Measurements from ENCODE around the gene ADSS1. TPM values are rescaled to one million over a fixed set of nuclear protein-coding genes. Genes with fewer than 3 reads are reported as not detected.

The ADSS1 gene
- total RNA-seq, 4 donors from 2014 or later = 11.0 to 18.6 (median 17.1) TPM

- H3K4me3 ChIP-seq = no peak overlapping the region
- DNase-seq = no peak
- TF ChIP-seq POLR2A (IDR thresholded peaks at IDR 0.05) (no peak), CTCF (IDR thresholded peaks at IDR 0.05) (no peak)
Measured at GRCh38 chr14:104766256-104766862, 42.3 kb downstream of the ADSS1 start.

GRCh38 chr14:104766863-104767633 is 43.0 kb downstream of the ADSS1 start:
- Histone ChIP-seq H3K4me3 (no peak overlapping the region), H3K27ac (no peak overlapping the region), H3K36me3 (peaks cover 0 to 22% (median 0%) of the 10 kb centered on the region in 3 donors), H3K27me3 (no peaks in the 10 kb centered on the region), H3K4me1 (peaks cover 0 to 10% (median 2%) of the 10 kb centered on the region in 4 donors), H3K9me3 (no peaks in the 10 kb centered on the region)
- TF ChIP-seq POLR2A (IDR thresholded peaks at IDR 0.05) (no peak), CTCF (IDR thresholded peaks at IDR 0.05) (no peak)
- no peak for DNase-seq

More at GRCh38 chr14:104766256-104766862, 42.3 kb downstream of the ADSS1 start:
- H3K36me3 ChIP-seq = peaks cover 0 to 22% (median 0%) of the 10 kb centered on the region in 3 donors
- H3K9me3 ChIP-seq = no peaks in the 10 kb centered on the region
- peaks cover 0 to 10% (median 2%) of the 10 kb centered on the region in 4 donors for H3K4me1 ChIP-seq
- H3K27ac ChIP-seq = no peak overlapping the region
- H3K27me3 ChIP-seq = no peaks in the 10 kb centered on the region

- no peak overlapping the region for H3K4me3 ChIP-seq
- no peak for TF ChIP-seq POLR2A (IDR thresholded peaks at IDR 0.05)
- TF ChIP-seq CTCF (IDR thresholded peaks at IDR 0.05) = no peak
- no peak for DNase-seq
- no peak overlapping the region for H3K27ac ChIP-seq
- peaks cover 0 to 26% (median 0%) of the 10 kb centered on the region in 3 donors for H3K36me3 ChIP-seq
- no peaks in the 10 kb centered on the region for H3K9me3 ChIP-seq
- peaks cover 0 to 10% (median 2%) of the 10 kb centered on the region in 4 donors for H3K4me1 ChIP-seq
- no peaks in the 10 kb centered on the region for H3K27me3 ChIP-seq
Measured at GRCh38 chr14:104767634-104767918, 43.5 kb downstream of the ADSS1 start.

- Histone ChIP-seq H3K27ac (peak overlapping the region in 2 of 4 donors; percentile 12 to 31), H3K9me3 (no peaks in the 10 kb centered on the region), H3K4me3 (no peak overlapping the region), H3K27me3 (no peaks in the 10 kb centered on the region), H3K4me1 (peaks cover 0 to 10% (median 2%) of the 10 kb centered on the region in 4 donors), H3K36me3 (peaks cover 0 to 37% (median 0%) of the 10 kb centered on the region in 3 donors)
- DNase-seq = peak; percentile 89 to 96 (median 94)
- TF ChIP-seq CTCF (IDR thresholded peaks at IDR 0.05) (peak; percentile 88 to 98 (median 91)), POLR2A (IDR thresholded peaks at IDR 0.05) (no peak)
Measured at GRCh38 chr14:104768437-104769323, 44.7 kb downstream of the ADSS1 start.

- Histone ChIP-seq H3K4me1 (peaks cover 0 to 10% (median 2%) of the 10 kb centered on the region in 4 donors), H3K27ac (no peak overlapping the region), H3K27me3 (no peaks in the 10 kb centered on the region), H3K4me3 (no peak overlapping the region), H3K9me3 (no peaks in the 10 kb centered on the region), H3K36me3 (peaks cover 0 to 42% (median 0%) of the 10 kb centered on the region in 3 donors)
- TF ChIP-seq CTCF (IDR thresholded peaks at IDR 0.05) (no peak), POLR2A (IDR thresholded peaks at IDR 0.05) (no peak)
- DNase-seq = no peak
Measured at GRCh38 chr14:104769324-104770071, 45.5 kb downstream of the ADSS1 start.

All from Peyer's patch (tissue), 4 donors.